GM21786 (cell line): ENCODE measurements around the gene ARHGEF25.
"Not testable (repeated sequence)": the region's sequence is repeated elsewhere in the genome, so short reads cannot be mapped to it uniquely, and the experiment has no call there.

Source experiments
- ATAC-seq: cut with Tn5 transposase; IDR thresholded peaks from one replicate; pipeline ENCODE4 v1.9.1; 2021; ENCODE audit not compliant: unreplicated experiment

The ARHGEF25 gene

GRCh38 chr12:57611108-57611826, at the start of gene ARHGEF25:
ARHGEF25 (plus strand) TSS chr12:57611435; CDS start chr12:57611895, 460 bp downstream.
- ATAC-seq: peak; percentile 48

GRCh38 chr12:57563358-57563757, 47.9 kb upstream of the ARHGEF25 start:
- ATAC-seq: no peak

- no peak for ATAC-seq
Observed at GRCh38 chr12:57564178-57564740, 47.0 kb upstream of the ARHGEF25 start.

GRCh38 chr12:57568838-57569237, 42.4 kb upstream of the ARHGEF25 start:
- ATAC-seq: no peak

- ATAC-seq: no peak
Observed at GRCh38 chr12:57569858-57570257, 41.4 kb upstream of the ARHGEF25 start.

- not testable (repeated sequence) for ATAC-seq
Observed at GRCh38 chr12:57570438-57570837, 40.8 kb upstream of the ARHGEF25 start.

GRCh38 chr12:57571926-57572762, 39.1 kb upstream of the ARHGEF25 start:
- no peak for ATAC-seq

- ATAC-seq: no peak
Observed at GRCh38 chr12:57574795-57575194, 36.4 kb upstream of the ARHGEF25 start.

GRCh38 chr12:57575771-57576612, 35.2 kb upstream of the ARHGEF25 start:
- ATAC-seq: no peak

- no peak for ATAC-seq
Observed at GRCh38 chr12:57576613-57577160, 34.5 kb upstream of the ARHGEF25 start.

- ATAC-seq: no peak
Observed at GRCh38 chr12:57577981-57578758, 33.1 kb upstream of the ARHGEF25 start.

- ATAC-seq: no peak
Observed at GRCh38 chr12:57579011-57579410, 32.2 kb upstream of the ARHGEF25 start.

GRCh38 chr12:57579677-57580465, 31.4 kb upstream of the ARHGEF25 start:
- no peak for ATAC-seq

GRCh38 chr12:57580466-57580795, 30.8 kb upstream of the ARHGEF25 start:
- ATAC-seq: no peak

- ATAC-seq: no peak
Observed at GRCh38 chr12:57581802-57582201, 29.4 kb upstream of the ARHGEF25 start.

- ATAC-seq: no peak
Observed at GRCh38 chr12:57582440-57582839, 28.8 kb upstream of the ARHGEF25 start.

GRCh38 chr12:57583008-57583831, 28.0 kb upstream of the ARHGEF25 start:
- ATAC-seq: peak; percentile 97

GRCh38 chr12:57584050-57584449, 27.2 kb upstream of the ARHGEF25 start:
- no peak for ATAC-seq
